GM18520 (cell line): Measurements from ENCODE around the gene PCF11.

Experiments
- ATAC-seq: cut with Tn5 transposase; IDR thresholded peaks from one replicate; pipeline ENCODE4 v1.9.1; 2021; ENCODE audit not compliant: unreplicated experiment

Gene PCF11

DNA sequence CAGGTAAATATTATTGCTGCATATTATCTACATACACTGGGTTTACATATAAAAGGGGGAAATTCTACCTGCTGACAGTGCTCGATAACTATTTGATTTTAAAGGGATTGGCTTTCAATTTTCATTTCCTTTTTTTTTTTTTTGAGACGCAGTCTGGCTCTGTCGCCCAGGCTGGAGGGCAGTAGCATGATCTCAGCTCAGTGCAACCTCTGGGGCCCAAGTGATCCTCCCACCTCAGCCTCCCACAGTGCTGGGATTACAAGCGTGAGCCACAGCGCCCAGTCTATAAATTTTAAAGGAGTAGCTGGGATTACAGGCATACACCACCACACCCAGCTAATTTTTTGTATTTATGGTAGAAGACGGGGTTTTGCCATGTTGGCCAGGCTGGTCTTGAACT, 3.2 kb upstream of the PCF11 start:
- ATAC-seq: no peak

DNA sequence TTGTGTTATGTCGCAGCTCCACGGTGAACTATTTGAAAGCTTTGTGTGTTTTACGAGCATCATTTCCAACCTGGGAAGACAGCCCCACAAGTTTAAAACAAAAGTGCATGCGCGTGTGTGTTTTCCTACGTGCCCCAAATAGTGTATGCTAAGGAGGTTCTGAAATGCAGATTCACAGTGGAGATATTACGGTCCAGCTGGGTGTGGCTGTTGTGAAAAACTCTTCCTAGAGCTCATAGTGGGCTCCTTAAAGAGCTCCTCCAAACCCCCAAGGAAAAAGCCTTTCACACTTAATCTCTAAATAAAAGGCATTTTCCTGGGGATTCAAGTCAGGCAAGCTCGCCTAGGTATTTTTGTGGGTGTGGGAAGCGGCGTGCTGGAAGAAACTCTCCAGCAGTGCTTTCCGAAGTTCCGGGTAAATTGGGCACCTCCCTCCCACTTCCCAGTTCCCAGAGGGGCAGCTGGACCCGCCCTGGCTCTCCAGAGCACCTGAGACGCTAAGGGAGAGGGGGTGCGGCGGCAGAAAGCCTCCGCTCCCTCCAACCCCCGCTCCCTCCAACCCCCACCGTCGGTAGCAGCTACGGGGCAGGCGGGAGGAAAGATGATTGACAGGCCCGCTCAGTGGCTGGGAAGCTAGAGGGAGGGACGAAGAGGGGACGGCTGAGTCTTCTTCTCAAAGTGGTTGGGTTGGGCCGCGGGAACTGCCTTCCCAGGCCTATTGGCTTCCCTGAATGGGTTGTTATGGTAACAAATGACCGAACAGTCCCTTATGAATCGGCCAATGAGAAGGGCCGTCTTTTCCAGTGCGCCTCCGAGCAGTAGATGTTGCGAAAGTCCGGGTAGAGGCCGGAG, 561 bp upstream of the PCF11 start:
- ATAC-seq: peak; percentile 97

DNA sequence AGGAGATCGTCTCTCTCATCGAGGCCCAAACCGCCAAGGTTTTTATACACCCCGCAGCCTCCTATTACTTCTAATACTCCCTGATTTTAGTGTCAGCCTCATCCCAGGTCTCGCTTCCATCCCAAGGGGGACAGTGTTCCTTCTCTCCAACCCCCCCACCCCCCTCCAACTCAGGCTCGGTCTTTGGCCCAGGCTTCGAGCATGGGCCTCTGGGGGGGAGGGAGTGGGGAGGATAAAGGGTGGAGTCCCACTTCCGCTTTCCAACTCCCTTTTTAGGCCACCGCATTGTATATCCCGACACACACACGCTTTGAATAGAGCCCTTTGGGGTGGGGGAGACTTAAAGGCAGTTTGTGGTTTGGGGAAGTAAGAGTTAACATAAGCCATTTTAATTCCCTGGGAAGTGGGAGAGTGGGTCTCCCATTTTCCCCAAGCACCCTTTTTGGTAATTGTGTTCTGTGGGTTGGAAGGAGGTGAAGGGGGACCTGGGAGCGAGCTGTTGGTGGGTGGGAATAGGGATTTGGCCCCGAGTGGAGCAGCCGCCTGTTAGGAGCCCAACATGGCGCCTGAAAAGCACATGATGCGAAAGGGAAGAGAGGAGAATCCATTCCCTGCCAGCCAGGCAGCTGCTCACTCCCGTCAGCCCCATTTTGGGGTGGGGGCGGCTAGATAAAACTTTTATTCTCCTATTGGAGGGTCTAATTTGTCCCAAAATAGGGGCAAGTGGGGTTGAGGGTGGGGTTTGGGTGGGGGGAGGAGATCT, 844 bp downstream of the PCF11 start:
- no peak for ATAC-seq

DNA sequence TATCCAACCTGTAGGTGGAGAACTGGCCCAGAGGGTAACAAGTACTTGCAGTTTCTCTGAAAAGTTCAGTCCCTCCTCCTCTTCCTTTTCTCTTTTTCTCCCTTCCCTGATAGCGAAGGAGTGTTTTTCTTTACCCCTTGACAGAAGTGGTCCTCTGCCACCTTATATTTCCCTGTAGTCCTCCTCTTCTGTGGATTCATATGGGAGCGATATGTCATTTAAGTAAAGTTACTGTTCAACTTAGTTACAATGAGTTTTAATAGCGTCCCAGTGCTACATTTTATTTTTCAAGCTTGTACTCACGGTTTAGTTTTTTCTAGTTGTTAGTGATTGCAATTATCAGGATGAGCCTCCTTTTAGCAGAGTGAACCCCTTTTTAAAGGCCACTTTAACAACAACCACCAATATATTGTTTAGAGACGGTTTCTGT, 1.4 kb downstream of the PCF11 start:
- no peak for ATAC-seq

DNA sequence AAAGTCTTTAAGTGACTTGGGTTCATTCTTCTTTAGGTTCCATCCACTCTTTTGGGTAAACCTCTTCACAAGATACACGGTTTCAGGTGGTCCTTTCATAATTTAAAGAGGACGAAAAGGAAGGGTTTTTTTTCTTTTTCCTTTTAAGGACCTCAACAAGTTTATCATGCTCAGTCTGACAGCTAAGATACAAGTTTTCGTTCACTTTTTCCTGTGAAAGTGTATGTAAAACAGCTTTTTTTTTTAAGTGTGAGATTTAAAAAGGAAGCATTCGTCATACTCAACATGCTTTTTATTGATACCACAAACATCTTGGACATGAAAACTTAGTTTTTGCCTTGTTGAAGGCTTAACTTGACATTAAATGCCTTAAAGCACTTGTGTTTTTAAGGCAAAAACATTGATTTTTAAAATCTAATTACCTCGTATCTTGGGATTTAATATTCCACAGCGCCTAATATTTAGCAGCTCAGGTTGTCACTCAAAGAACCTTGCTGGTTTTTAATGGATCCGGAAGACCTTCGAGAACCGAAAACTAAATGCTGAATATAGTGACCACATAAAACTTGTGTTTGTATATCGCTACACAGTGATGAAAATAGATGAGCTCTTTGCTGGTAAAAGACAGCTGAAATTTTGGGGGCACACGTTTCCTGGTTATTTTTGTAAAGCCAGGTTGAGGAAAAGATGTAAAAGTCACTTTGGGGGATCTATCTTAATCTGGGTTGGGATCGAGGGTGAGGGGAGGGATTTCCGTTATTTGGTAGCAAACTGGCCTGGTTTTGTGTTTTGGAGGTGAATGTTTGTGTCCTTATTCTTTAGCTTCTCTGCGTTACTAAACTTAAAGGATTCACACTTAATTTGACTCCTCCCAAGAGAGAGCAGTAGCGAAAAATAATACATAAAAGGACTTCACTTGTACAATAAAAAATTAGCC, 2.3 kb downstream of the PCF11 start:
- ATAC-seq: no peak

DNA sequence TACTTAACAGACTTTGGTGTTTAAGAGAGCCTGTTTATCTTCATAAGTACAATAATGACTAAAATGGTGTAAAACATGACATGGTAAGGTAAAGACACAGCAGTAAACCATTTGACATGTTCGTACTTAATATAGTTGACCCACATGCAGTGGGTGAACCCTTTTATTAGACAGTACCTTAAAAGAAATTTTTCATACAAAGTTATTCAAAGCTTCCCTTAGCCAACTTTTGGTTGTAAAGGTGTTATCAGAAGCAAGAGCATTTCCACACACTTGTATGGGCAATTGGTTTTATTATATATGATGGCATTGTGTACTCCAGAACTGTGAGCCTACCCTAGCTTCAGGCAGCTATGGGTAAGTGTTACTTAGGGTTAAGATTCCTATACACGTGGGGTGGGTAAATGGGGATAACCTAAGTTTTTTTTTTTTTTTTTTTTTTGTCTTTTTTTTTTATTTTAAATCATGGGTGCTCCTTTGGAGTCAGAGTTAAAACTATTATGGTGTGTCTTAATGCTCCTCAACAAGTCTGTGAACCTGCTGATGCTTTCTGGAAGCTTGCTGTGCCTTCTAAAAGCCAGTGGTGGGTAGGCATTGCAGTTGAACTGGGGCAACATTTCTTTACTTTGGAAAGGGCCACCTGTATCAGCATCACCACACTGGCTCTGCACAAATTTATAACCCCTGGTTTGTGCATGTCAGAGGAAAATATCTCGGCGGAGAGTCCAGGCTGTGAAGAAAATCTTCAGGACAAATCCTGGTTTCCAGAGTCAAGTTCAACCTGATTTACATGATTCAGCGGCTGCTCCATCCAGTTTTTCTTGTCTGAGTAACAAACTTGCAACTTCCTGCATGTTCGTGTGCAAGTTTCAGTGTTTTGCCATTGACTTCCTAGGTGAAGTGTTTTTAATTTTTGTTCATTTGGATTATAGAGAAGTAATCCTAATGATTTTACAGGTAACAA, 3.3 kb downstream of the PCF11 start:
- ATAC-seq: no peak

DNA sequence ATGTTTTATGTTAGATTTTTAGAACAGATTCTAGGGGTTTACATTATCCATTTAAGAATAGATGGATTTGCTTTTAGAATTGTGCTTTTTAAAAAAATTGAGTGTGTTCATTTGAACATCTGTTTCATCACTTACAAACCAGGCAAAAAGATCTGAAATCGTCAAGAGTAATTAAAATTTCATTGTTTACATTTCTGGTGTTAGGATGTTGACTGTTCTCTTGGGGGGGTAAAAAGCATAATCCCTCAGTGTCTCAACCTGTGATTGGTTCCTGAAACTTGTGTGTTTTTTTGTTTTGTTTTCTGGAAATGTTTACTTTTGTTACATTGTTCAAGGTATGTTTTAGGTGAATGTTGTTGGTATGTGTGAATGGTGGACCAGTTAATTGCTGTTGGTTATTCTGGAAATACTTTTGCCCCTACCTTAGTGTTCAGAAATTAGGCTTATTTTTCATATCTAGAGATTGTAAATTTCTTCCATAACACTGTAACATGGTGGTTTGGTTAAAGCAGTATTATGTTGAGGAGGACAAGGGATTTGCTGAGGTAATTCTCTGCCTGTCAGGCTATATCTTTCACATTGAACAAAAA, 4.8 kb downstream of the PCF11 start:
- no peak for ATAC-seq

DNA sequence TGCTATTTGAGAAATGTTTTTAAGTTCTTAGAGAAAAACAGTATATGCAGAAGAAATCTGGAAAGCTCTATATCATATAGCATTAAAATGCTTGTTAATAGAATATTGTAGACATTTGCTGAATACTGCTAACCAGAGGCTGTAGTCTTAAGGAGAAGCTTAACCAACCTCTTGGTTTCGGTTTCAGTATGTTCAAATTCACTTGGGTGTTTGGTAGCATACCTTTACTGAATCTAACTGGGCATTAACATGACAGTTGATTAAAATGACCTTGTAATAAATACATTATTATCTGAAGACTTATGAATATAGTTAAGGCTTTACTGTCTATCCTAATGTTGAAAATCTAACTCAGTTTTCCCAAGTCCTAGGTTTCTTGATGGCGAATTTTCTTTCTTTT, 5.4 kb downstream of the PCF11 start:
- ATAC-seq: peak; percentile 52

DNA sequence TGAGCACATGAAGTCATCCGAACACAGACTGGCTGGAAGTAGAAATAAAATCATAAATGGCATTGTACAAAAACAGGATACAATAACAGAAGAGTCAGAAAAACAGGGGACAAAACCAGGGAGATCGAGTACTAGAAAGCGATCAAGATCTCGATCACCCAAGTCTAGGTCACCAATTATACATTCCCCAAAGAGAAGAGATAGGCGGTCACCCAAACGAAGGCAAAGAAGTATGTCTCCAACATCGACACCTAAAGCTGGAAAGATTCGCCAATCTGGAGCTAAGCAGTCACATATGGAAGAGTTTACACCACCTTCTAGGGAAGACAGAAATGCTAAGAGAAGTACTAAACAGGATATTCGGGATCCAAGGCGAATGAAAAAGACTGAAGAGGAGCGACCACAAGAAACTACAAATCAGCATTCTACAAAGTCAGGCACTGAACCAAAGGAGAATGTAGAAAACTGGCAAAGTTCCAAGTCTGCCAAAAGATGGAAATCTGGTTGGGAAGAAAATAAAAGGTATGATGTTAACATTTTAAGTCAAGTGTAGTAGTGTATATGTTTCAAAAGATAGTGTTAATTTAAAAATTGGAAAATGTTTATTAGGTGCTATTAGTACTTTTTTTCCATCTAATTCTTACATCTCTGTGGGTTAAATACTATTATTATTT, 9.4 kb downstream of the PCF11 start:
- ATAC-seq: no peak

DNA sequence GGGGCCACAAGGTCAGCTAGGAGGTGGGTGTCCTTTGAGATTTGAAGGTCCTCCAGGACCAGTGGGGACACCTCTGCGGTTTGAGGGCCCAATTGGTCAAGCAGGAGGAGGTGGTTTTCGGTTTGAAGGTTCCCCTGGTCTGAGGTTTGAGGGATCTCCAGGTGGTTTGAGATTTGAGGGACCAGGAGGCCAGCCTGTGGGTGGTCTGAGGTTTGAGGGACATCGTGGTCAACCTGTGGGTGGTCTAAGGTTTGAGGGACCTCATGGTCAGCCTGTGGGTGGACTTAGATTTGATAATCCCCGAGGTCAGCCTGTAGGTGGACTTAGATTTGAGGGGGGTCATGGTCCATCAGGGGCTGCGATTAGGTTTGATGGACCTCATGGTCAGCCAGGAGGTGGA, 11.8 kb downstream of the PCF11 start:
- no peak for ATAC-seq

DNA sequence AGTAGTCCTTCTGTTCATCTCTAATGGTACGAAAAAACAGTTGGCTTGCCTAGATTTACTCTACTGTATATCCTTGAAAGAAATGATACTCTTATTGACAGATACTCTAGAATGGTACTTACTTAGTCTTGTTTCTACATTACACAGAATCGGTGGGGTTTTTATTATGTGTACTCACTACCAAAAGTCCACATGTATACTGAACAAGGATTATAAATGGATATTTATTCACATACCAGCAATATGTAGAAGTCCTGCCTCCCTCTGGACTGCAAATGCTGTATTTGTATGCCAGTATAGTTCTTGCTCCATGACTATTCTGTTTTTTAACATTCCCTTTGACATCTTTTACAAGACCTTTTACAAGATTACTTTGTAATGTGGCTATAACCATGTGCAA, 13.9 kb downstream of the PCF11 start:
- no peak for ATAC-seq

DNA sequence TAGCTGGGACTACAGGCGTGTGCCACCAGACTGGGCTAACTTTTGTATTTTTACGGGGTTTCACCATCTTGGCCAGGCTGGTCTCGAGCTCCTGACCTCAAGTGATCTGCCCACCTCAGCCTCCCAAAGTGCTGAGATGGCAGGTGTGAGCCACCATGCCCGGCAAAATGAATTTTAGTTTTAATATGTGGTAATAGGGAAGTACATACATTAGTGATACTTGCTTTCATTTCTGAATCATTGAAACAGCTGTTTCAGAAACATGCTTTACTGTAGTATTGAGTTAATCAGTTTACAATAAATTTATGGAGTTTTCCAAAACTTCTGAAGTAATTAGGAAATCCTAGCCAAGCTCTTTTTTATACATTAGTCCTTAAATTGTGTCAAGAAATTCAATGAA, 15.6 kb downstream of the PCF11 start:
- ATAC-seq: no peak

DNA sequence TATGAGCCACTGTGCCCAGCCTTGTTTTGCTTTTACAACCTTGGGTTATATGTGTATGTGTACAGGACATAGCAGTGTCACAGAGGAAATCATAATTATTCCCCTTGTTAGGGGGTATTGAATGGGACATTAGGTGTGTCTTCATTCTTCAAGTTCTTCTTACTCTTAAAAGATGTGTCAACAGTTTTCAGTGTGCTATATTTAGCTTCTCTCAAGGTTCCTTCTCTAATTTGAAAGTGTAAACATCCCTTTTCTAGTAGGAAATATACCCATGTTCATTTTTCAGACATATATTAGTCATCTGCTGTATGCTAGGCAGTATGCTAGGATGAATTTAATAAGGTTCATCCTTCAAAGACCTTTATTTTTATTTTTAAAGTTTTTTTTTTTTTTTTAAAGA, 17.1 kb downstream of the PCF11 start:
- peak; percentile 48 for ATAC-seq

DNA sequence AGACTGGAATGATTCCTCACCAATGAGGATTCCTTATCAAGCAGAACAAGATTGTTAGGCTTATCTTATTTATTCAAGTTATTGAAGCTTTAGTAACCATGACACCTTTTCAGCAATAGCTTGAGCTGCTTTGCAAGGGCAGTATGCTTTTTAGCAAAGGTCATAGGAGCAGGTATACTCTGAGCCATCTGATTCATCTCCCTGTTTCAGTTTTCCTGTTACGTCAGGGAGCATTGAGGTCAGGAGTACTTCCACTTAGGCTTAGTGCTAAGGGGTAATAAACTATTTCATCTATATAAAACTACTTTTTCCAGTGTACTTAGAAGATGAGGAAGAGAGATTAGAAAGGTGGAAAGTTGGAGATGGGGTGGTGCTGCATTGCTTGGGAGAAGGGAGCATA, 18.9 kb downstream of the PCF11 start:
- ATAC-seq: no peak

DNA sequence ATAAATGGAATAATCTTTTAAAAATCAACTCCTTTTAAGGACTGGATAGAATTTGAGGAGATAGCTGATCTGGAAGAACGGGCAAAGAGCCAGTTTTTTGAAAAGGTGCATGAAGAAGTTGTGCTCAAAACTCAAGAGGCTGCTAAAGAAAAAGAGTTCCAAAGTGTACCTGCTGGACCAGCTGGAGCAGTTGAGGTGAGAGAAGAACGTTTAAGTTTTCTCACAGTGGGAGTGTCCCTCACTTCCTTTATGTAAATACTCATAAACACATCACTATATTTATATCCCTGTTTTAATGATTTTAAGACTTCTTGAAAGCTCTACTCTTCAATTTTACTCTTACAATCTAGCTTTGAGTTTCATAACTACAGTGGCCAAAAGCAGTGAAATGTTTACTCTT, 24.9 kb downstream of the PCF11 start:
- ATAC-seq: no peak

DNA sequence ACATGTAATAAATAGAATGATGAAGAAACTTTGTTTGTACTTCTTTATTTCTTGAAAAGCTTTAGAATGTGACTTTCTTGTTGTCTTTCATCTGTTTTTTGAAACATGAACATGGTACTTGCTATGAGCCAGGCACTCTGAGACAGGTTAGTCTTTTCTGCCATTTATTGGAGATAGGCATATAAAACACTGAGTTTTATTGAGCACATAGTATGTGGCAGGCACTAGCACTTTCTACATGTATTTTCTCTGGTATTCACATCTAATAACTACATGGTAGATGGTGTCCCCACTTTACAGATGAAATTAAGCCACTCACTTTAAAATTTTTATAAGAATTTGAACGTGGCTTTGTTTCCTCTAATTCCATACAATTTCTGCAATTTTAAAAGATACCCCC, 28.8 kb downstream of the PCF11 start:
- ATAC-seq: no peak

DNA sequence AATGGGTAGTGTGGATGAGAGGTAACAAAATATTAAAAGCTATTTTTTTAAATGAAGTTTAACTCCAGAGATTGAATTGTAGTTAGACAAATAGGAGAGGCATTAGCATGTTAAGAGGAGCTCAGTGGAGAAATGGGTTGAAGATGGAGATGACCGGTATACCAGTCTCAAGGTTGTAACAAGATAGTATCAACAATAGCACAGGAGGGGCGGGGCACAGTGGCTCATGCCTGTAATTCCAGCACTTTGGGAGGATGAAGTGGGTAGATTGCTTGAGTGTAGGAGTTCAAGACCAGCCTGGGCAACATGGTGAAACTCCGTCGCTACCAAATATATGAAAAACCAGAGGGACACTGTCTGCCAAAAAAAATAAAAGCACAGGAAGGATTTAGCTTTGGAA, 30.5 kb downstream of the PCF11 start:
- no peak for ATAC-seq

DNA sequence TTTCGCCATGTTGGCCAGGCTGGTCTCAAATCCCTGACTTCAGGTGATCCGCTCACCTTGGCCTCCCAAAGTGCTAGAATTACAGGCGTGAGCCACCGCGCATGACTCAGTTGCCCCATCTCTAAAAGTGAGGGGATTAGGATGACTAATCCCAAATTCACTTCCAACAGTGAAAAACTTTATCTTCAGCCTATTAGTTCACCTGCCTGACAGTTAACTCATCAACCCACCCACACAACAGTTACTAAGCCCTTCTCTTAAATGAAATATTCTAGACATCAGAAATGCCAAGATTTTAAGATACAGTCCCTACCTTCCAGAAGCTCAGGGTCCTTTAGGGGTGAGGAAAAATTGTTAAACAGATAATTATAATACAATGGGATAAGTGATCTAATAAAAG, 34.6 kb downstream of the PCF11 start:
- no peak for ATAC-seq

DNA sequence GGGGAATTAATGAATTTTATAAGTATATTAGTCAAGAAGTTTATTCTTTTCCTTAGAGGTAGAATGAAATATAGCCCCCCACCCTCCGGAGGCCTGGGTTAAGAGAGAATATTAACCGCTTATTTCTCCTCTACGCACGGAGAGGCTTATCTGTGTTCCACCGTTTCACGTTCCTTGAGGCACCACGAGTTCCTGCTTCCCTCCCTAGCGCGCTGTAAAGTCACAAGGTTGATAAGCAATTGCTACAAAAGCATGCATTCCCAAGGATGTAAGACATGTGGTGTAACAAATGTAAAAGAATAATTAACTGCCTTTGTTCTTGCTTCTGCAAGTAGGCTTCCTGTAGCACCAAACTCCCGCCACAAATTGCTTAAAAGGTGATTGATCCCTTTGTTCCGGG, 35.1 kb downstream of the PCF11 start:
- no peak for ATAC-seq
